Heart right ventricle (tissue), 16 donors: ENCODE measurements around the gene RXFP1. TPM values are rescaled to one million over a fixed set of nuclear protein-coding genes. Genes with fewer than 3 reads are reported as not detected.

Experiments
- ATAC-seq, 8 donors: fragments of 200-7000 bp; cut with Tn5 transposase; one replicate each; pipeline ENCODE4 v1.9.1; 2020; ENCODE audit warnings: mild to moderate bottlenecking in 8 of 8, moderate library complexity in 8 of 8, moderate number of reproducible peaks in 1 of 8
- DNase-seq, 2 donors: peaks; one replicate each; pipeline ENCODE4 v3.0.0-alpha.2; 2020
- H3K27ac ChIP-seq, 10 donors: fragments of 200-600 bp; sonication (generic) in 2 of 10; one replicate each; pipeline versions ENCODE4 v1.5.0 to v1.8.0; 2020 to 2022; ENCODE audit warnings: mild to moderate bottlenecking in 3 of 10
- H3K27me3 ChIP-seq, 7 donors: fragments of 200-600 bp; one replicate each; pipeline ENCODE4 v1.8.0; 2021 to 2022; ENCODE audit warnings: mild to moderate bottlenecking in 2 of 7
- H3K36me3 ChIP-seq, 9 donors: fragments of 200-600 bp; sonication (generic) in 1 of 9; one replicate each; pipeline versions ENCODE4 v1.5.0 to v1.8.0; 2020 to 2022; ENCODE audit warnings: mild to moderate bottlenecking in 2 of 9
- H3K4me1 ChIP-seq, 9 donors: fragments of 200-600 bp; sonication (generic) in 1 of 9; one replicate each; pipeline versions ENCODE4 v1.5.0 to v1.8.0; 2020 to 2022; ENCODE audit warnings: mild to moderate bottlenecking in 4 of 9
- H3K4me3 ChIP-seq, 10 donors: fragments of 200-600 bp; sonication (generic) in 2 of 10; one replicate each; pipeline versions ENCODE4 v1.5.0 to v1.8.0; 2020 to 2022; ENCODE audit warnings: mild to moderate bottlenecking in 7 of 10, moderate library complexity in 2 of 10
- H3K9me3 ChIP-seq, 11 donors: fragments of 200-600 bp in 10 of 11; sonication (generic) in 2 of 11; one replicate each; pipeline versions ENCODE4 v1.5.0 to v1.8.0; 2013 to 2022; ENCODE audit warnings: mild to moderate bottlenecking in 2 of 11, control low read depth in 1 of 11, moderate library complexity in 1 of 11
- CTCF ChIP-seq, 9 donors: fragments of 200-600 bp; sonication (generic) in 2 of 9; IDR thresholded peaks; one replicate each; pipeline versions ENCODE4 v1.5.0 to v1.8.0; 2021 to 2022; ENCODE audit warnings: antibody characterized with exemption in 9 of 9, mild to moderate bottlenecking in 5 of 9, moderate library complexity in 1 of 9
- WGBS, 2 donors: extraction: QIAGEN DNeasy Blood & Tissue Kit; methylation state at CpG; one replicate each; pipeline ENCODE4 v1.1.7; 2013; ENCODE audit warnings: inconsistent platforms in 1 of 2; 5-methylcytosine and 5-hydroxymethylcytosine counted together
- intact Hi-C, 10 donors: fragments of 100-400 bp; cut with DNase I; formaldehyde crosslinking; loops; one replicate each; pipeline versions ENCODE4 v1.11.1 to v1.14.2; 2022
- polyA plus RNA-seq, 2 donors: library from polyadenylated mRNA; stranded (reverse); fragments of 200-250 nt; gene quantifications; one replicate each; pipeline ENCODE4 v1.2.3, GENCODE V29; 2013
- total RNA-seq, 10 donors: library from RNA; stranded (reverse); fragmentation: NEBNext Ultra II Directional in 3 of 10; extraction: Animal tissue kit (Norgen Biotek cat#: 25700) in 3 of 10; gene quantifications; one replicate each; pipeline versions ENCODE4 v1.2.1 to v1.2.4, GENCODE V29; 2021 to 2023
- donor health status: Arrhythmogenic right ventricular cardiomyopathy.
- donor health status: ischemic (EF 13 %, LVEDD 7.1; RV severe dilation, severe dysfunction).
- donor health status: healthy with polysubstance abuse.
- donor health status: DM: no; HTN: yes; CAD: no.
- donor health status: DM: no; HTN: no; CAD: no.
- donor health status: ischemic (EF 25% LVEDD 6.9; RV normal size, moderate dysfunction).
- donor health status: ischemic (EF 25% LVEDD 5.7; RV mildly dilated, moderate dysfunction).
- donor health status: healthy.
- donor health status: DM: yes; HTN: yes; CAD: no.
- donor health status: Ischemic cardiomyopathy.
- donor health status: ischemic (EF 35%, LVEDD 5.7; RV mildly dilated, moderate dysfunction).
- donor health status: nonischemic (EF 11% LVEDD 7.7; RV severe dilation, severe dysfunction).
- donor health status: DM: yes; HTN: yes; CAD: no.
- donor health status: PGD.
- donor health status: ischemic (EF 29% LVEDD 5.4; RV normal size, mild dysfunction).
- donor health status: nonischemic (EF 23%, LVEDD 6.1; RV moderate dilation, normal function).

RXFP1 gene
- total and polyA plus RNA-seq, 12 donors: 0.07 to 0.16 TPM; not detected in 10

- WGBS, 2 donors: 98 to 99% methylated on average over 18 of the region's 18 CpGs
- Histone ChIP-seq H3K27ac (no peak overlapping the region), H3K36me3 (peaks cover 0 to 15% (median 0%) of the 10 kb centered on the region in 9 donors), H3K27me3 (no peaks in the 10 kb centered on the region), H3K9me3 (no peaks in the 10 kb centered on the region), H3K4me3 (no peak overlapping the region), H3K4me1 (peaks cover 0 to 13% (median 0%) of the 10 kb centered on the region in 9 donors)
- DNase-seq (no peak), ATAC-seq (no peak)
- TF ChIP-seq CTCF (IDR thresholded peaks at IDR 0.05): no peak
- intact Hi-C loops: loop anchor here in 1 of 10 donors (5.0 kb wide), 1 partner anchor 1197 kb away; no protein-coding TSS in a partner anchor
Observed at GRCh38 chr4:158664806-158665205, 143.1 kb downstream of the RXFP1 start.

- 95% methylated on average over 2 of the region's 2 CpGs for WGBS, 2 donors
- peaks cover 0 to 25% (median 11%) of the 10 kb centered on the region in 9 donors for H3K4me1 ChIP-seq
Observed at GRCh38 chr4:158666892-158667291, 145.2 kb downstream of the RXFP1 start.

GRCh38 chr4:158667651-158668198, 146.0 kb downstream of the RXFP1 start:
- ATAC-seq (no peak), DNase-seq (no peak)
- Histone ChIP-seq H3K4me3 (no peak overlapping the region), H3K4me1 (peaks cover 0 to 27% (median 13%) of the 10 kb centered on the region in 9 donors), H3K27ac (no peak overlapping the region), H3K36me3 (peaks cover 0 to 15% (median 0%) of the 10 kb centered on the region in 9 donors), H3K27me3 (no peaks in the 10 kb centered on the region), H3K9me3 (no peaks in the 10 kb centered on the region)
- peak in 8 of 9 donors; percentile 10 to 54 (median 42) for TF ChIP-seq CTCF (IDR thresholded peaks at IDR 0.05)
- intact Hi-C loops: loop anchor here in 1 of 10 donors (5.0 kb wide), 1 partner anchor 1195 kb away; no protein-coding TSS in a partner anchor
- 88% methylated on average over 3 of the region's 3 CpGs for WGBS, 2 donors

More at GRCh38 chr4:158666892-158667291, 145.2 kb downstream of the RXFP1 start:
- no peak overlapping the region for H3K27ac ChIP-seq
- ATAC-seq (no peak), DNase-seq (no peak)
- no peak overlapping the region for H3K4me3 ChIP-seq
- intact Hi-C loops: loop anchor here in 1 of 10 donors (5.0 kb wide), 1 partner anchor 1195 kb away; no protein-coding TSS in a partner anchor
- no peak for TF ChIP-seq CTCF (IDR thresholded peaks at IDR 0.05)
- no peaks in the 10 kb centered on the region for H3K27me3 ChIP-seq
- H3K36me3 ChIP-seq: peaks cover 0 to 15% (median 0%) of the 10 kb centered on the region in 9 donors
- H3K9me3 ChIP-seq: no peaks in the 10 kb centered on the region

- no peak for ATAC-seq
- Histone ChIP-seq H3K27me3 (no peaks in the 10 kb centered on the region), H3K4me1 (peaks cover 0 to 31% (median 27%) of the 10 kb centered on the region in 9 donors), H3K27ac (no peak overlapping the region), H3K4me3 (no peak overlapping the region), H3K9me3 (no peaks in the 10 kb centered on the region), H3K36me3 (peaks cover 0 to 15% (median 0%) of the 10 kb centered on the region in 9 donors)
- no peak for TF ChIP-seq CTCF (IDR thresholded peaks at IDR 0.05)
- intact Hi-C loops: loop anchor here in 1 of 10 donors (5.0 kb wide), 1 partner anchor 1193 kb away; no protein-coding TSS in a partner anchor
- 93 to 94% methylated on average over 7 of the region's 7 CpGs for WGBS, 2 donors
- DNase-seq: no peak
Observed at GRCh38 chr4:158669310-158669709, 147.6 kb downstream of the RXFP1 start.
